ENCODE data around the gene ETV7.

GRCh38 chr6:36320475-36320874 is 67.0 kb downstream of the ETV7 start:
- no peak for TF ChIP-seq ZNF8 (CRISPR knock-in tag; IDR thresholded peaks at IDR 0.05)
- TF ChIP-seq ISL1 (CRISPR knock-in tag; IDR thresholded peaks at IDR 0.05): no peak
- no peak for TF ChIP-seq RARB (CRISPR knock-in tag; IDR thresholded peaks at IDR 0.05)
- TF ChIP-seq BACH2 (CRISPR knock-in tag; IDR thresholded peaks at IDR 0.05; ENCODE audit: borderline replicate concordance): no peak
- TF ChIP-seq, protein P1, sequence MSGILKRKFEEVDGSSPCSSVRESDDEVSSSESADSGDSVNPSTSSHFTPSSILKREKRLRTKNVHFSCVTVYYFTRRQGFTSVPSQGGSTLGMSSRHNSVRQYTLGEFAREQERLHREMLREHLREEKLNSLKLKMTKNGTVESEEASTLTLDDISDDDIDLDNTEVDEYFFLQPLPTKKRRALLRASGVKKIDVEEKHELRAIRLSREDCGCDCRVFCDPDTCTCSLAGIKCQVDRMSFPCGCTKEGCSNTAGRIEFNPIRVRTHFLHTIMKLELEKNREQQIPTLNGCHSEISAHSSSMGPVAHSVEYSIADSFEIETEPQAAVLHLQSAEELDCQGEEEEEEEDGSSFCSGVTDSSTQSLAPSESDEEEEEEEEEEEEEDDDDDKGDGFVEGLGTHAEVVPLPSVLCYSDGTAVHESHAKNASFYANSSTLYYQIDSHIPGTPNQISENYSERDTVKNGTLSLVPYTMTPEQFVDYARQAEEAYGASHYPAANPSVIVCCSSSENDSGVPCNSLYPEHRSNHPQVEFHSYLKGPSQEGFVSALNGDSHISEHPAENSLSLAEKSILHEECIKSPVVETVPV (CRISPR knock-in tag; IDR thresholded peaks at IDR 0.05): no peak
